ENCODE results near the gene HOXC4. TPM values are rescaled to one million over a fixed set of nuclear protein-coding genes. Genes with fewer than 3 reads are reported as not detected.
A peak's percentile ranks its signal among the peaks of the same experiment; 100 is the strongest.

HOXC4 gene
- total and polyA plus RNA-seq, 3 experiments from 2014 or later: 0.37 to 1.4 (median 1.3) TPM

- Histone ChIP-seq H3K27me3 (ENCODE audit: insufficient read depth, low read length, poor library complexity, severe bottlenecking) (peaks cover 86% of the 10 kb centered on the region), H3K9me3 (ENCODE audit: low read length) (no peaks in the 10 kb centered on the region), H3K4me3 (ENCODE audit: low read length) (no peak overlapping the region), H3K27ac (ENCODE audit: low read depth, low read length) (no peak overlapping the region), H3K4me1 (ENCODE audit: insufficient read depth, low read length) (peaks cover 40% of the 10 kb centered on the region), H3K36me3 (ENCODE audit: insufficient read depth, low read length) (no peaks in the 10 kb centered on the region)
- Mint-ChIP-seq H3K27ac (no peak overlapping the region), H3K9me3 (peaks cover 0 to 2% (median 0%) of the 10 kb centered on the region in 5 donors), H3K4me1 (peaks cover 20 to 58% (median 40%) of the 10 kb centered on the region in 3 donors), H3K36me3 (peaks cover 0 to 6% (median 0%) of the 10 kb centered on the region in 3 donors), H3K27me3 (peaks cover 78 to 99% of the 10 kb centered on the region in 2 donors), H3K4me3 (peak overlapping the region in 2 of 7 donors; percentile 5 to 12)
- no peak for DNase-seq
- POLR2A ChIA-PET: no interaction called here
- CTCF ChIA-PET: interaction anchor here (1.2 kb wide), 1 partner anchor 153 kb away, joined by 3 read pairs; no protein-coding TSS in a partner anchor
Measured at GRCh38 chr12:54047964-54048303, 5.7 kb upstream of the HOXC4 start.

GRCh38 chr12:54048406-54049093 is 5.1 kb upstream of the HOXC4 start:
- no peak overlapping the region for H3K27ac ChIP-seq (ENCODE audit: low read depth, low read length)
- H3K4me3 ChIP-seq (ENCODE audit: low read length): no peak overlapping the region
- Mint-ChIP-seq H3K4me3 (peak overlapping the region in 1 of 7 donors; percentile 9), H3K27me3 (peaks cover 73 to 95% of the 10 kb centered on the region in 2 donors), H3K4me1 (peaks cover 23 to 63% (median 43%) of the 10 kb centered on the region in 3 donors), H3K27ac (no peak overlapping the region), H3K9me3 (peaks cover 0 to 2% (median 0%) of the 10 kb centered on the region in 5 donors), H3K36me3 (peaks cover 0 to 6% (median 0%) of the 10 kb centered on the region in 3 donors)
- peaks cover 46% of the 10 kb centered on the region for H3K4me1 ChIP-seq (ENCODE audit: insufficient read depth, low read length)
- ChIA-PET POLR2A (no interaction called here), CTCF (interaction anchor here (1.2 kb wide), 1 partner anchor 153 kb away, joined by 3 read pairs; no protein-coding TSS in a partner anchor)
- no peaks in the 10 kb centered on the region for H3K9me3 ChIP-seq (ENCODE audit: low read length)
- H3K27me3 ChIP-seq (ENCODE audit: insufficient read depth, low read length, poor library complexity, severe bottlenecking): peaks cover 90% of the 10 kb centered on the region
- no peak for DNase-seq
- H3K36me3 ChIP-seq (ENCODE audit: insufficient read depth, low read length): no peaks in the 10 kb centered on the region

- H3K27me3 Mint-ChIP-seq: peaks cover 67 to 94% of the 10 kb centered on the region in 2 donors
- ChIA-PET POLR2A (no interaction called here), CTCF (no interaction called here)
- H3K36me3 ChIP-seq (ENCODE audit: insufficient read depth, low read length): no peaks in the 10 kb centered on the region
- peaks cover 95% of the 10 kb centered on the region for H3K27me3 ChIP-seq (ENCODE audit: insufficient read depth, low read length, poor library complexity, severe bottlenecking)
- no peak overlapping the region for H3K27ac ChIP-seq (ENCODE audit: low read depth, low read length)
- H3K4me3 ChIP-seq (ENCODE audit: low read length): no peak overlapping the region
- peaks cover 27 to 62% (median 38%) of the 10 kb centered on the region in 3 donors for H3K4me1 Mint-ChIP-seq
- no peak overlapping the region for H3K4me3 Mint-ChIP-seq
- no peak for DNase-seq
- peaks cover 0 to 6% (median 0%) of the 10 kb centered on the region in 3 donors for H3K36me3 Mint-ChIP-seq
- peaks cover 49% of the 10 kb centered on the region for H3K4me1 ChIP-seq (ENCODE audit: insufficient read depth, low read length)
- no peaks in the 10 kb centered on the region for H3K9me3 Mint-ChIP-seq
- no peaks in the 10 kb centered on the region for H3K9me3 ChIP-seq (ENCODE audit: low read length)
- H3K27ac Mint-ChIP-seq: no peak overlapping the region
Measured at GRCh38 chr12:54049108-54049507, 4.5 kb upstream of the HOXC4 start.

GRCh38 chr12:54050482-54050810 is 3.2 kb upstream of the HOXC4 start:
- ChIA-PET POLR2A (no interaction called here), CTCF (interaction anchor here (1.0 to 1.3 kb wide), 2 partner anchors 151 to 154 kb away, joined by 3 read pairs; no protein-coding TSS in a partner anchor)
- Mint-ChIP-seq H3K36me3 (peaks cover 0 to 6% (median 0%) of the 10 kb centered on the region in 3 donors), H3K4me1 (peaks cover 32 to 67% (median 42%) of the 10 kb centered on the region in 3 donors), H3K9me3 (no peaks in the 10 kb centered on the region), H3K4me3 (peak overlapping the region in 5 of 7 donors; percentile 29 to 61 (median 44)), H3K27ac (peak overlapping the region in 2 of 8 donors; percentile 1 to 64), H3K27me3 (peaks cover 58 to 91% of the 10 kb centered on the region in 2 donors)
- no peak for DNase-seq
- Histone ChIP-seq H3K4me3 (ENCODE audit: low read length) (no peak overlapping the region), H3K27me3 (ENCODE audit: insufficient read depth, low read length, poor library complexity, severe bottlenecking) (peaks cover 83% of the 10 kb centered on the region), H3K4me1 (ENCODE audit: insufficient read depth, low read length) (peaks cover 54% of the 10 kb centered on the region), H3K27ac (ENCODE audit: low read depth, low read length) (no peak overlapping the region), H3K9me3 (ENCODE audit: low read length) (no peaks in the 10 kb centered on the region), H3K36me3 (ENCODE audit: insufficient read depth, low read length) (no peaks in the 10 kb centered on the region)

GRCh38 chr12:54051026-54051842 is 2.4 kb upstream of the HOXC4 start:
- Histone ChIP-seq H3K36me3 (ENCODE audit: insufficient read depth, low read length) (no peaks in the 10 kb centered on the region), H3K4me1 (ENCODE audit: insufficient read depth, low read length) (peaks cover 54% of the 10 kb centered on the region), H3K27me3 (ENCODE audit: insufficient read depth, low read length, poor library complexity, severe bottlenecking) (peaks cover 76% of the 10 kb centered on the region), H3K4me3 (ENCODE audit: low read length) (no peak overlapping the region), H3K27ac (ENCODE audit: low read depth, low read length) (no peak overlapping the region), H3K9me3 (ENCODE audit: low read length) (no peaks in the 10 kb centered on the region)
- DNase-seq: no peak
- peak overlapping the region in 3 of 7 donors; percentile 5 to 44 (median 41) for H3K4me3 Mint-ChIP-seq
- H3K9me3 Mint-ChIP-seq: no peaks in the 10 kb centered on the region
- peak overlapping the region in 4 of 8 donors; percentile 28 to 47 (median 43) for H3K27ac Mint-ChIP-seq
- POLR2A ChIA-PET: no interaction called here
- peaks cover 0 to 9% (median 0%) of the 10 kb centered on the region in 3 donors for H3K36me3 Mint-ChIP-seq
- H3K4me1 Mint-ChIP-seq: peaks cover 32 to 67% (median 50%) of the 10 kb centered on the region in 3 donors
- peaks cover 50 to 90% of the 10 kb centered on the region in 2 donors for H3K27me3 Mint-ChIP-seq
- CTCF ChIA-PET: interaction anchor here (1.0 to 1.3 kb wide), 2 partner anchors 150 to 153 kb away, joined by 3 read pairs; no protein-coding TSS in a partner anchor

- Histone ChIP-seq H3K27ac (ENCODE audit: low read depth, low read length) (no peak overlapping the region), H3K9me3 (ENCODE audit: low read length) (no peaks in the 10 kb centered on the region), H3K4me3 (ENCODE audit: low read length) (no peak overlapping the region), H3K27me3 (ENCODE audit: insufficient read depth, low read length, poor library complexity, severe bottlenecking) (peaks cover 68% of the 10 kb centered on the region), H3K4me1 (ENCODE audit: insufficient read depth, low read length) (peaks cover 48% of the 10 kb centered on the region), H3K36me3 (ENCODE audit: insufficient read depth, low read length) (no peaks in the 10 kb centered on the region)
- Mint-ChIP-seq H3K27me3 (peaks cover 44 to 87% of the 10 kb centered on the region in 2 donors), H3K27ac (peak overlapping the region in 5 of 8 donors; percentile 6 to 84 (median 82)), H3K4me1 (peaks cover 30 to 60% (median 48%) of the 10 kb centered on the region in 3 donors), H3K9me3 (no peaks in the 10 kb centered on the region), H3K4me3 (peak overlapping the region; percentile 4 to 96 (median 88)), H3K36me3 (peaks cover 0 to 9% (median 0%) of the 10 kb centered on the region in 3 donors)
- CTCF ChIA-PET: interaction anchor here (1.0 to 3.5 kb wide), 5 partner anchors 16 to 149 kb away, joined by 3 to 19 read pairs (median 4); partner anchors contain the start of gene HOXC5
- POLR2A ChIA-PET: no interaction called here
- no peak for DNase-seq
Measured at GRCh38 chr12:54051874-54052437, 1.7 kb upstream of the HOXC4 start.

- peak overlapping the region; percentile 78 for H3K4me3 ChIP-seq (ENCODE audit: low read length)
- no peak for DNase-seq
- Mint-ChIP-seq H3K4me3 (peak overlapping the region; percentile 88 to 96 (median 92)), H3K4me1 (peaks cover 28 to 54% (median 43%) of the 10 kb centered on the region in 3 donors), H3K27me3 (peaks cover 39 to 87% of the 10 kb centered on the region in 2 donors), H3K36me3 (peaks cover 0 to 9% (median 0%) of the 10 kb centered on the region in 3 donors), H3K9me3 (no peaks in the 10 kb centered on the region), H3K27ac (peak overlapping the region; percentile 76 to 100 (median 90))
- ChIA-PET POLR2A (interaction anchor here (0.5 to 1.1 kb wide), 2 partner anchors 10 to 30 kb away, joined by 3 read pairs; no protein-coding TSS in a partner anchor), CTCF (interaction anchor here (1.0 to 3.5 kb wide), 8 partner anchors 17 to 163 kb away, joined by 3 to 19 read pairs (median 4); partner anchors contain the start of gene HOXC5)
- no peaks in the 10 kb centered on the region for H3K36me3 ChIP-seq (ENCODE audit: insufficient read depth, low read length)
- peak overlapping the region; percentile 81 for H3K27ac ChIP-seq (ENCODE audit: low read depth, low read length)
- H3K9me3 ChIP-seq (ENCODE audit: low read length): no peaks in the 10 kb centered on the region
- H3K27me3 ChIP-seq (ENCODE audit: insufficient read depth, low read length, poor library complexity, severe bottlenecking): peaks cover 63% of the 10 kb centered on the region
- peaks cover 43% of the 10 kb centered on the region for H3K4me1 ChIP-seq (ENCODE audit: insufficient read depth, low read length)
Measured at GRCh38 chr12:54052438-54053002, 1.1 kb upstream of the HOXC4 start.

All from CD8-positive, alpha-beta memory T cell (primary cell).